Anterior cingulate cortex (tissue), 58 donors: ENCODE results near the gene TSPAN18.
"Not testable (repeated sequence)": the region's sequence is repeated elsewhere in the genome, so short reads cannot be mapped to it uniquely, and the experiment has no call there.

ENCODE experiments used
- DNase-seq, 58 donors: peaks; one replicate each; lab custom pipeline; 2025; lab: John Stamatoyannopoulos, UW

The TSPAN18 gene

GRCh38 chr11:44859528-44859925 is 132.8 kb downstream of the TSPAN18 start:
- no peak for DNase-seq

DNA sequence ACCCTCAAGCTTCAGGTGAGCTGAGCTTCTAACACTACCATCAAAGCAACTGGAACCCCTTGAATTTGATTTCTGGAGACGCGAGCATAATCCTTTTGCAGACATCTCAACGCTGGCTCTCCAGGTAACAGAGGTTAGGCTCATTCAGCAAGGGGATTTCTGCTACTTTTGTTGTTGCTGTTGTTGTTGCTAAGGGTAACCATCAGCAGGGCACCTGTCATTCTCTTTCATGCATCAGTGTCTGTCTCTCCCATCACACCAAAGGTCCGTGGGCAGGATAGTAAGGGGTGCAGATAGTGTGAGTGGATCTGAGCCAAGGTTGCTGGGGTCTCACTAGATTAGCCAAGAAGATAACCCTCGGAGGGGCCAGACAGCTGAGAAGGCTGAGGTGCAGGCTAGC is 133.6 kb downstream of the TSPAN18 start:
- no peak for DNase-seq

DNA sequence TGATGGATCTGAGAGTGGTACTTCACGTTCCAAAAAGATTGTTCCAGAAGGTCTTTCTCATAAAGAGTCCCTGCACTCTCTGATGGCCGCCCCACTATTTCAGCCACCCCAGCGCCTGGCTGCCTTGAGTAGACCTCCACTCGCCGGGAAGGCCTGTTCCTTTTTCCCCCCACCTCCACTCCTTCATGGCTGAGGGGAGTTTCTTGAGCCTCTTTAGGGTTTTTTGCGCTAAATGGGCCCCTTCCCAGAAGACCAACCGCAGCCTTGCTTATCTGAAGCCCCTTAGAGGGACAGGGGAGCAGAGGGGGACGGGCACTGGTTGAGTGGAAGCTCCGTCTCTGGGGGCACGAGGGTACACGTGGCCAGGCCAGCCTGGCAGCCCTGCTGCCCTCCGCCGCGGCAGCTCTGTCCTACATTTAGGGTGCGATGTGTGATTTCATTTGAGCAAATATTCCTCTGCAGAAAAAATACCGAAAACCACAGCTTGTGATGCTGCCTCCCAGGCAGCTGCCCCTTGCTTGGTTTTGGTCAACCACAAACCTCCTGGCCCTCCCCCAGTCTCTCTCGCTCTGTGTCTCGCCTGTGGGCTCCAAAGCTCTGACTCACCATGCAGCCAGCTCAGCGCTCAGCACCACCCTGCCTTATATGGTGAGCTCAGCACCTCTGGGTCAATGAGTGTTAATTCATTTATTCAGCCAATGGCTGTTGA is 135.2 kb downstream of the TSPAN18 start:
- DNase-seq = peak in 2 of 58 donors; percentile 12 to 20

GRCh38 chr11:44862558-44863101 is 135.9 kb downstream of the TSPAN18 start:
- DNase-seq = no peak

DNA sequence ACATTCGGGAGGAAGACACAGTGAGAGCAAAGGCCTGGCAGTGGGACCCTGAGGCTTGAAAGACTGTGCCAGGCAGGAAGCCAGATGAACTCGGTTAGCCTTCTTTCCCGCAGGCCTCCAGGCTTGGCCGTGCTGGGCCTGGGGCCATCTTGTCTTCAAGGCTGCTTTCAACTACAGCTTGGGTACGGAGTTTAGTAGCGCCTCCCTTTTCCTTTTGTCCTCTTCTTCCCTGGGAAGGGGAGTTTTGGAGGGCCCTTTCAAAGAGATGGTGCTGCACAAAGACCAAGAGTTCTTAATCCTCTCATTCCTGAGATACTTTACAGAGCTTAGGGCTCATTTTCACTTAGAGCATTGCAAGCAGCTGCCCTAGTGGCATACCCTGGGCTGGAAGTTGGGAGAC is 136.5 kb downstream of the TSPAN18 start:
- DNase-seq = peak in 2 of 58 donors; percentile 11 to 17

DNA sequence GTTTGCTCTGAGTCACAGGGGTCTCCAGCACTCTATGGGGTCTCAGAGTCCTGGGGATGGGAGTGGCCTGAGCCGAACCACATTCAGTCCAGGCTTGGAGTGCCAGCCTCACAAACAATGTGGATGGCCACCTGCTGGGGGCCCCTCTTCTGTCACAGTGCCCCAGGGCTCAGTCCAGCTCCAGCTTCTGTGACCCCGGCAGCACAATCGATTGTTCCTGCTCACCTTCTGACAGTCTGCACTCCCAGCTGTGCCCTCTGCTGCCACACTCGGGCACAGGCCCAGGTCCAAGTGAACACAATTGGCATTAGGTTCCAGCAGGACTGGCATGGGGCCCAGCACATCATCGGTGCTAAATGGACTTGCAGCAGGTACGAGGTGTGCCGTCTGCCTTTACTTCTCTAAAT is 139.1 kb downstream of the TSPAN18 start:
- DNase-seq = peak in 1 of 58 donors; percentile 22

DNA sequence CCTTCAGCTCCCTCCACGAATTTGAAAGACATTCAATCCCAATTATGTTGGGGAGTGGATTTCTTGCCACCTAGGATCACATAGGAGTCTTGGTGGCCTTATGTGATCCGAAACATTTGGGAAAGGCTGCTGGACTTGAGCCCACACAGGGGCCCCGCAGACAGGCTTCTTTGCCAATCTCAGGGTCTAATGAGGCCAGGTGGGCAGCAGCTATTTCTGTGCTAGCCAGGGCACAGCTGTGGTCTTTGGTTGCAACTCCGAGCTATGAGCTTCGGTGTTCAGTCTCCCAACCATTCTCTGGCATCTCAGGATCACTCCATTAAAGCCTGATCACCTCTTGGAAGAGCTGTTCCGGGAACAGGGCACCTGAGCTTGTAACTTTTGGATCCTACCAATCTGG is 139.5 kb downstream of the TSPAN18 start:
- no peak for DNase-seq

DNA sequence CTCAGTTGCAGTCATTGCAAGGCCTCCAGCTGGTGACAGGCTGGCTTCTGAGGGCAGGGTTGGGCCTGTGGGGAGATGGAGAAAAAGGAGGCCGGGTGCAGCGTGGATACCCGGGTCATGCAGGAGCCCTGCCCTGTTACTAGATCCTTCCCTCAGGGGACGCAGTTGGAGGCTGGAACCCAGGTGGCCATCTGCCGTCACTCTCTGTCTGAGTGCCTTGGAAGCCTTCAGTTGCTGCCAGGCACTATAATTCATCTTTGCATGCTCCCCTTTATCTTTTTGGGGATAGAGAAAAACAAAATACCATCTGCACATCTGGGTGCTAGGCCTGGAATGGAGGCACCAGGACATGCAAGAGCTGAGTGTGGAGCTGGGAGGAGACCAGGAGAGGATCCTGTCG is 141.3 kb downstream of the TSPAN18 start:
- no peak for DNase-seq

DNA sequence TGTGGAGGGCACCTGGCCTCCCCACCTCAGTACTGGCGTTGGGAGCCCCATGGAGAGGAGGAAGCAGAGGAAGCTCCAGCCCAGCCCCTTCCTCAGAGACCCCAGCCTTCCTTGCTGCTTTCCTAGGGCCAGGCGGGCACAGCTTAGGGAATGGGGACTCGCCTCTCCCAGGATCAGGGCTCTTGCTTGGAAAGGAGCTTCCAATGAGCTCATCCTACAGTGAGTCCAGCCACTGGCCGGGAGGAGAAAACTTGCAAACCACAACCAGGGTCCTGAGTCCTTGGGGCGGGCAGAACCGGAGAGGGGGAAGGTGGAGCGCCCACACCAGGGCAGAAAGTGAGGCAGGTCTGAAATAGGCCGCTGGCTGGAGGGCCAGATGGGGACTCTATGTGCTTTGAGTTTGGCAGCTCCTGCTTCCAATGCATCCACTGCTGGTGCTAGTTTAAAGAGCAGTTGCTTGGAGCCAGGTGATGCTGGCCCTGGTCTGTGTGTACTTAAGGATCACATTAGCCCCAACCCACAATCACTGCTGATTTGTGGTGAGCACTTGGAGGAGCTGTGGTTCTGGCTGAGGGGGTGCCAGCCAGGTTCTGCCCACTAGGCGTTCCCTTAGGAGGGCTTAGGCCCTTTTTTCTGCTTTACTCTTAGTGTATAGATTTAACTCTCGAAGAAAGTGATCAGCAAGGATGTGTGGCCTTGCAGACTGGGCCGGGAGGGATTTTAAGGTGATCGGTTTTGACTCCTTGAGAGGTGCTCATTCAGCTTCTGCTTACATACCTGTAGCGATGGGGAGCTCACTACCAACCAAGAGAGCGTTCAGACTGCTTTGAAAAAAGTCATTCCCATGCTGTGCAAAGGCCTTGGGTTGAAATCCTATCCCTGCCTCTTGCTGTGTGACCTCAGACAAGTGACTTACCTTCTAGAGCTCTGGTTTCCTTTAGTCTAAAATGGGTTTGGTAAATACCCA is 142.0 kb downstream of the TSPAN18 start:
- no peak for DNase-seq

GRCh38 chr11:44870181-44870580 is 143.4 kb downstream of the TSPAN18 start:
- DNase-seq = no peak

- no peak for DNase-seq
Measured at GRCh38 chr11:44870615-44871176, 143.9 kb downstream of the TSPAN18 start.

- DNase-seq = not testable (repeated sequence)
Measured at GRCh38 chr11:44871682-44872081, 144.9 kb downstream of the TSPAN18 start.

- DNase-seq = no peak
Measured at GRCh38 chr11:44872556-44872955, 145.8 kb downstream of the TSPAN18 start.

DNA sequence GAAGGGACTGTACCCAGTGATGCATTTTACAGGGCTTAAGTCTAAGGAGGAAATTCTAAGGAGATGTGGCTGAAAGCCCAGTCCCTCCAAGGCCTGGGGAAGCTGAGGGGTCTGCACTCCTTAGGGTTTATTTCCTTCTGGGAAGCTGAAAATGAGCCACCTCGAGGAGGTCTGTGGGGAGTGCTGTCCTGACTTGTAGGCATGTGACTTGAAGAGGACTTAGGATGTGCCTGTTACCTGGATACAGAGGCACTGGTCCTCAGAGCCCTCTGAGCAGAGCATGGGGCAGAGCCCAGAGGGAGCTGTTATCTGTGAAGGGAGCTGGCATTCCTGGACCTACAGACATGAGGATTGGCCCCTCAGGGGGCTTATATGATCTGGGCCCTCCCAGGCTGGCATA is 146.8 kb downstream of the TSPAN18 start:
- no peak for DNase-seq

GRCh38 chr11:44874284-44874683 is 147.5 kb downstream of the TSPAN18 start:
- DNase-seq = no peak

- DNase-seq = no peak
Measured at GRCh38 chr11:44875037-44875436, 148.3 kb downstream of the TSPAN18 start.

- DNase-seq = no peak
Measured at GRCh38 chr11:44876194-44876723, 149.5 kb downstream of the TSPAN18 start.

DNA sequence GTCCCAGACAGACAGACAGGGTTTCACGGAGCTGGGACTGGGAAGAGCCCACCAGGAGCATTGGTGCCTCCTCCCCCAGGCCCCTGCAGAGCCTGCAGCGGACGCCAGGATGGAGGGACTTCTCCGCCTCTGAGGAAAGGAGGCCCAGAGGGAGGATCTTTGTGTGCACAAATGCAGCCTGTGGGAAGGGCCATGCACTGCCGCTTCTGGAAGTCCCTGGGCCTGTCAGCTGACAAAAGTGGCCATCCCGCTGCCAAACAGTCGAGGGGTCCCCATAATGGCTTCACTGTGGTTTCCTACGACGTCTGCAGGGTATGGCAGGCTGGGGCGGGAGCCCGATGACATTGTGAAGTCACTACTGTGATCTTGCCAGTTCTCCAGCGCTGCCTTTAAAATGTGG is 150.1 kb downstream of the TSPAN18 start:
- no peak for DNase-seq

- DNase-seq = no peak
Measured at GRCh38 chr11:44877571-44878497, 151.1 kb downstream of the TSPAN18 start.

GRCh38 chr11:44878711-44879110 is 151.9 kb downstream of the TSPAN18 start:
- DNase-seq = no peak
